Nephron (organoid): ENCODE data around the gene PARD3.

Source experiments
- H3K27ac Mint-ChIP-seq, 3 experiments: 2 replicates each; pipeline ENCODE4 v1.8.0; 2020; ENCODE audit warnings: mixed read lengths in 3 of 3, mild to moderate bottlenecking in 2 of 3, moderate library complexity in 1 of 3
- H3K27me3 Mint-ChIP-seq: 2 replicates; pipeline ENCODE4 v1.8.0; 2021; ENCODE audit warnings: low read depth, mild to moderate bottlenecking, moderate library complexity, mixed read lengths
- H3K36me3 Mint-ChIP-seq: 2 replicates; pipeline ENCODE4 v1.8.0; 2020; ENCODE audit warnings: low read depth, mixed read lengths
- H3K4me1 Mint-ChIP-seq: 2 replicates; pipeline ENCODE4 v1.8.0; 2020; ENCODE audit warnings: mixed read lengths
- H3K4me3 Mint-ChIP-seq, 3 experiments: 2 replicates each; pipeline ENCODE4 v1.8.0; 2020; ENCODE audit warnings: mild to moderate bottlenecking in 3 of 3, mixed read lengths in 3 of 3, moderate library complexity in 2 of 3
- H3K9me3 Mint-ChIP-seq: 2 replicates; pipeline ENCODE4 v1.8.0; 2020; ENCODE audit warnings: mixed read lengths
- TF ChIP-seq, protein P1 (sequence below), 3 experiments: fragments of 200-600 bp; sonication (generic); IDR thresholded peaks; one replicate each; pipeline ENCODE4 v1.5.0; 2021; ENCODE audit warnings: antibody characterized with exemption in 3 of 3; ENCODE audit not compliant: unreplicated experiment in 3 of 3

The PARD3 gene

DNA sequence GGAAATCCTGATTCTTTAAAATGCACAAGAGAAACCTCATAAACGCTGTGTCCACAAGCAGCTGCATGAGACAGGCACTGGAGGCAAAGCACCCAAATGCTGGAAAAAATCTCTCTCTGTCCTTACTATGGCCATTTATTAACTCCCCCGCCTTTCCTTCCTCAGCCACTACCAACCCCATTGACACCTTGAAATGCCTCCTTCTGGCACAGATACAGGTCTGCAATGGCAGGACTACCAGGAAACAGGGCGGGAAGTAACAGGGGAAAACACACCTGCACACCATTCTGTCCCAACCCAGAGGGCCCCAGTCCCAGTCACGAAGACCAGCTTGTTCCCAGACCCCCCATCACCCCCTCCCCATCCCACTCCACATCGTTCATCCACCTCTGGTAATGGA lies 224.3 kb downstream of the PARD3 start:
- H3K27me3 Mint-ChIP-seq, result no peaks in the 10 kb centered on the region
- no peaks in the 10 kb centered on the region for H3K9me3 Mint-ChIP-seq
- TF ChIP-seq, protein P1, sequence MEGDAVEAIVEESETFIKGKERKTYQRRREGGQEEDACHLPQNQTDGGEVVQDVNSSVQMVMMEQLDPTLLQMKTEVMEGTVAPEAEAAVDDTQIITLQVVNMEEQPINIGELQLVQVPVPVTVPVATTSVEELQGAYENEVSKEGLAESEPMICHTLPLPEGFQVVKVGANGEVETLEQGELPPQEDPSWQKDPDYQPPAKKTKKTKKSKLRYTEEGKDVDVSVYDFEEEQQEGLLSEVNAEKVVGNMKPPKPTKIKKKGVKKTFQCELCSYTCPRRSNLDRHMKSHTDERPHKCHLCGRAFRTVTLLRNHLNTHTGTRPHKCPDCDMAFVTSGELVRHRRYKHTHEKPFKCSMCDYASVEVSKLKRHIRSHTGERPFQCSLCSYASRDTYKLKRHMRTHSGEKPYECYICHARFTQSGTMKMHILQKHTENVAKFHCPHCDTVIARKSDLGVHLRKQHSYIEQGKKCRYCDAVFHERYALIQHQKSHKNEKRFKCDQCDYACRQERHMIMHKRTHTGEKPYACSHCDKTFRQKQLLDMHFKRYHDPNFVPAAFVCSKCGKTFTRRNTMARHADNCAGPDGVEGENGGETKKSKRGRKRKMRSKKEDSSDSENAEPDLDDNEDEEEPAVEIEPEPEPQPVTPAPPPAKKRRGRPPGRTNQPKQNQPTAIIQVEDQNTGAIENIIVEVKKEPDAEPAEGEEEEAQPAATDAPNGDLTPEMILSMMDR (IDR thresholded peaks at IDR 0.05; ENCODE audit: unreplicated experiment in 3 of 3), result no peak
- H3K27ac Mint-ChIP-seq, result no peak overlapping the region
- H3K4me1 Mint-ChIP-seq, result peaks cover 6% of the 10 kb centered on the region
- no peak overlapping the region for H3K4me3 Mint-ChIP-seq
- H3K36me3 Mint-ChIP-seq, result peaks cover 4% of the 10 kb centered on the region

DNA sequence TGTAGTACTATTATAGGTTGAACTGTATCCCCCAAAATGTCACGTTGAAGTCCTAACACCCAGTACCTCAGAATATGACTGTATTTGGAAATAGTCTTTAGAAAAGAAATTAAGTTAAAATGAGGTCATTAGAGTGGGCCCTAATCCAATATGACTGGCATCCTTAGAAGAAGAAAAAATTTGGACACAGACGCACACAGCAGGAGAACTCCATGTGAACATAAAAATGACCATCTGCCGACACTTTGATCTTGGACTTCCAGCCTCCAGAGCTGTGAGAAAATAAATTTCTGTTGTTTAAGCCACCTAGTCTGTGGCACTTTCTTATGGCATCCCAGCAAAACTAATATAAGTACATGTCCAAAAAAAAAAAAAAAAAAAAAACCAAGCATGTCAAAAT lies 225.8 kb downstream of the PARD3 start:
- Mint-ChIP-seq H3K4me1 (peaks cover 13% of the 10 kb centered on the region), H3K27ac (no peak overlapping the region), H3K9me3 (no peaks in the 10 kb centered on the region), H3K4me3 (no peak overlapping the region), H3K36me3 (peaks cover 4% of the 10 kb centered on the region), H3K27me3 (no peaks in the 10 kb centered on the region)
- TF ChIP-seq, protein P1 (IDR thresholded peaks at IDR 0.05; ENCODE audit: unreplicated experiment in 3 of 3), result no peak

DNA sequence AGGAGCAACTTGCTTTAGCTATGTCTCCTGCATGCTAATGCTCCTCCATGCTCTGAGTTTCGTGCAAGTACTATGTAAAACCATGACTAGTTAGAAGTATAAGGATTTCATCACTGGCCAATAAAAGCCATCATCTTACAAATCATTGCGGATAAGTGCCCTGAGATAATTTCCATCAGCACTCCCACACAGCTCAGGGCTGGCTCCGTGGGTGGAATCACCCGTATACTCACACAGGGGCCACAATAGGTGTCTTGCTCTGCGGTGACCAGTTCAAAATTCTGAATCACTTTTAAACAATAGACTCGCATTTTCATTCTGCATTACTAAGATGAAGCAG lies 227.4 kb downstream of the PARD3 start:
- Mint-ChIP-seq H3K4me3 (no peak overlapping the region), H3K27me3 (no peaks in the 10 kb centered on the region), H3K36me3 (peaks cover 4% of the 10 kb centered on the region), H3K27ac (no peak overlapping the region), H3K4me1 (peaks cover 27% of the 10 kb centered on the region), H3K9me3 (no peaks in the 10 kb centered on the region)
- TF ChIP-seq, protein P1 (IDR thresholded peaks at IDR 0.05; ENCODE audit: unreplicated experiment in 3 of 3), result no peak

DNA sequence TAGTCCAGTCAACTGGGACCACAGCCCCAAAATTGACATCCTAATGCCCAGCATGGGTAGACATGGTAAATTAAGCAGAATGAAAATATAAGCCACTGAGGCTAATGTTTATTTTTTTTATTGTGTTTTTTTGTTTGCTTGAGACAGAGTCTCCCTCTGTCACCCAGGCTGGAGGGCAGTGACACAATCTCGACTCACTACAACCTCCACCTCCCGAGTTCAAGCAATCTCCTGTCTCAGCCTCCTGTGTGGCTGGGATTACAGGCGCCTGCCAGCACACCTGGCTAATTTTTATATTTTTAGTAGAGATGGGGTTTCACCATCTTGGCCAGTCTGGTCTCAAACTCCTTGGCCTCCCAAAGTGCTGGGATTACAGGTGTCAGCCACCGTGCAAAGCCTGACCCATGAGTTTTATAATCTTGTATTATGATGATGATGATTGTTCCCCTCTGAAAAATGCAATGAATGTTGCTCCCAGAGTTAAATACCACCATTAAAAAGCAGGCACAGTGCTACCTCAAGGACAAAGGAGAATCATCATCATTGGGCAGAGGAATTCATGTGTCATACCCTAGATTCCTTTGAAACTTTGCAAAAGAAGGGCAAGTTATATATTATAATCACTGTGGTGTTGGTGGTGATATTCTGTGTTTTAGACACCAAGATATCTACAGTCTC lies 228.0 kb downstream of the PARD3 start:
- Mint-ChIP-seq H3K4me1 (peaks cover 31% of the 10 kb centered on the region), H3K4me3 (no peak overlapping the region), H3K36me3 (peaks cover 4% of the 10 kb centered on the region), H3K27me3 (no peaks in the 10 kb centered on the region), H3K9me3 (no peaks in the 10 kb centered on the region), H3K27ac (no peak overlapping the region)
- TF ChIP-seq, protein P1 (IDR thresholded peaks at IDR 0.05; ENCODE audit: unreplicated experiment in 3 of 3), result no peak

DNA sequence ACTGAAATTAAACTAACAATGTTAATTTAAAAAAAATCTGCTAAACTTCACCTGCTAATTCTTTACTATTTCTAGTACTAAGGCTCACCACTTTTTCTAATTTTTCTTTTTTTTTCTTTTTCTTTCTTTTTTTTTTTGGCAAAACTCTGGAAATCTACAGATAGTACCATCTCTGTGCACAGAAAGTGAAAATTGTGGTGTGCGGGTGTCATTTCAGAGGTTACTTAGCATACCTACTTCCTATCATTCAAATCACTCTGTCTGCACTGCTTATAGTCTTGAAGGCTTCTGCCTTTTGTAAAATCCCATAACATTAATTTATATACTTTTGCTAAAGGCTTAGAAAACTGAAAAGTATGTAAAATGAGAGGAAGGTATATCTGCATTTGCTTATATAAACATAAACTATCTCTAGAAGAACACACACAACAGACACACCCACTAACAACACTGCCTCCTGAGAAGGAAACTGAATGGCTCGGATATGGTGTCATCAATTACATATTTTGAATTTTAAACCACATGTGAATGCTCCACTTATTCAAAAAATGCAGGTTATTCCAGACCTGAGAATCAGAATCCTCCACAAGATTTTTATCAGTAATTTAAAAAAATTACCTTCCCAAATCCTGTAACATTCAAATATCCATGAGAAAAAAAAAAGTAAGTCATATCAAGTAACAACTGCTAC lies 229.5 kb downstream of the PARD3 start:
- Mint-ChIP-seq H3K9me3 (no peaks in the 10 kb centered on the region), H3K27ac (no peak overlapping the region), H3K4me1 (peaks cover 38% of the 10 kb centered on the region), H3K36me3 (peaks cover 4% of the 10 kb centered on the region), H3K27me3 (no peaks in the 10 kb centered on the region), H3K4me3 (no peak overlapping the region)
- TF ChIP-seq, protein P1 (IDR thresholded peaks at IDR 0.05; ENCODE audit: unreplicated experiment in 3 of 3), result no peak

DNA sequence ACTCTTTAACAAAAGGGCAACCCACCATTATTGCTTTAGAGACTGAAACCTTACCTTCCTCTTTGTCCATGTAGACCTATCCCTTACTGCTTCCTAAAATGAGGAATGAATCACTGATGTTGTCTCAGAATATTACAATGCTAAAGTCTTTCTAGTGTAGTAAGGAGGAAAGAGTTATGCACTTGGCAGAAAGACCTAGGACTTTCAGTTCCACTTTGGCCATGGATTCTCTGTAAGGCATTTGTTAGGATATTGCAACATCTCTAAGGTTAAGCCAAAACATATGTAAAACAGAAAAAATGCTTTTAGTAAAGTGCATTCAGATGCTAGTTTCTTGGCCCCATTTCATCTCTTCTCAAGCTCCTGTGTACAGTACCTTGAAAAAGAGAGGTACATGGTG lies 230.9 kb downstream of the PARD3 start:
- Mint-ChIP-seq H3K9me3 (no peaks in the 10 kb centered on the region), H3K4me3 (no peak overlapping the region), H3K27ac (peak overlapping the region in 2 of 3 experiments; percentile 62 to 84), H3K4me1 (peaks cover 40% of the 10 kb centered on the region), H3K27me3 (no peaks in the 10 kb centered on the region), H3K36me3 (no peaks in the 10 kb centered on the region)
- TF ChIP-seq, protein P1 (IDR thresholded peaks at IDR 0.05; ENCODE audit: unreplicated experiment in 3 of 3), result no peak
